Caco-2 (cell line): ENCODE data around the gene ALDH2. TPM values are rescaled to one million over a fixed set of nuclear protein-coding genes. Genes with fewer than 3 reads are reported as not detected.
"Not testable (repeated sequence)": the region's sequence is repeated elsewhere in the genome, so short reads cannot be mapped to it uniquely, and the experiment has no call there.

ENCODE experiments used
- BruUV-seq: library from RNA; stranded (reverse); fragments of 400-500 nt; replicated peaks from 2 replicates; lab custom pipeline; 2021; lab: Mats Ljungman, UMichigan
- CTCF ChIA-PET: fragments of 300-600 bp; sonication (Branson Sonifier 250); formaldehyde crosslinking; loops from one replicate; lab custom pipeline; 2022; ENCODE audit warnings: antibody characterized with exemption; lab: Charles Lee
- POLR2A ChIA-PET: fragments of 300-600 bp; sonication (Branson Sonifier 250); formaldehyde crosslinking; loops from one replicate; lab custom pipeline; 2022; ENCODE audit warnings: antibody characterized with exemption; lab: Charles Lee
- DNase-seq, 2 experiments: peaks; one replicate each; pipeline versions ENCODE4 v3.0.0 to v3.0.0-alpha.2; 2020 to 2022
- H3K27me3 ChIP-seq: replicated peaks from 2 replicates; pipeline ENCODE4 v1.6.0; 2011; ENCODE audit warnings: low read length; ENCODE audit not compliant: control insufficient read depth, insufficient read depth
- H3K36me3 ChIP-seq: 2 replicates; pipeline ENCODE4 v1.5.1; 2011; ENCODE audit warnings: low read length; ENCODE audit not compliant: control insufficient read depth, insufficient read depth
- H3K4me1 ChIP-seq: fragments of 250-450 bp; sonication (Bioruptor Pico); 2 replicates; pipeline ENCODE4 v1.5.1; 2020; ENCODE audit warnings: mild to moderate bottlenecking
- H3K4me3 ChIP-seq: 2 replicates; pipeline ENCODE4 v1.5.1; 2011; ENCODE audit warnings: low read depth, mild to moderate bottlenecking, control low read depth, low read length
- H3K9me3 ChIP-seq: fragments of 250-450 bp; sonication (Bioruptor Pico); 2 replicates; pipeline ENCODE4 v1.5.1; 2020; ENCODE audit warnings: mild to moderate bottlenecking, moderate library complexity
- H3K27ac Mint-ChIP-seq: one replicate; pipeline ENCODE4 v1.8.0; 2022; ENCODE audit warnings: mixed read lengths; ENCODE audit not compliant: unreplicated experiment
- H3K27me3 Mint-ChIP-seq: one replicate; pipeline ENCODE4 v1.8.0; 2022; ENCODE audit warnings: mixed read lengths; ENCODE audit not compliant: insufficient read depth, unreplicated experiment
- H3K36me3 Mint-ChIP-seq: one replicate; pipeline ENCODE4 v1.8.0; 2022; ENCODE audit warnings: mild to moderate bottlenecking, mixed read lengths; ENCODE audit not compliant: insufficient read depth, unreplicated experiment
- H3K4me1 Mint-ChIP-seq: one replicate; pipeline ENCODE4 v1.8.0; 2022; ENCODE audit warnings: low read depth, mixed read lengths; ENCODE audit not compliant: unreplicated experiment
- H3K4me3 Mint-ChIP-seq: one replicate; pipeline ENCODE4 v1.8.0; 2022; ENCODE audit warnings: mild to moderate bottlenecking, moderate library complexity, mixed read lengths; ENCODE audit not compliant: unreplicated experiment
- H3K9me3 Mint-ChIP-seq: one replicate; pipeline ENCODE4 v1.8.0; 2022; ENCODE audit warnings: mixed read lengths; ENCODE audit not compliant: unreplicated experiment
- intact Hi-C: fragments of 100-400 bp; cut with micrococcal nuclease; formaldehyde crosslinking; loops from one replicate; pipeline ENCODE4 v1.10.0; 2022; ENCODE audit not compliant: unreplicated experiment
- total RNA-seq: library from RNA; stranded (reverse); gene quantifications from 2 replicates; pipeline ENCODE4 v1.2.3, GENCODE V29; 2022
- TF ChIP-seq, protein P1 (sequence below), 2 experiments: fragments of 200-600 bp in 1 of 2; IDR thresholded peaks; 1 replicate in 1 of 2; 2 replicates in 1 of 2; pipeline versions ENCODE4 v1.5.1 to v1.8.0; 2011 to 2022; ENCODE audit warnings: antibody characterized with exemption in 1 of 2, control low read depth in 1 of 2, inconsistent platforms in 1 of 2, low read depth in 1 of 2, low read length in 1 of 2, mild to moderate bottlenecking in 1 of 2, moderate library complexity in 1 of 2; ENCODE audit not compliant: insufficient read depth in 1 of 2, severe bottlenecking in 1 of 2, unreplicated experiment in 1 of 2

The ALDH2 gene
- total RNA-seq, 1 experiment from 2014 or later = 196 TPM

DNA sequence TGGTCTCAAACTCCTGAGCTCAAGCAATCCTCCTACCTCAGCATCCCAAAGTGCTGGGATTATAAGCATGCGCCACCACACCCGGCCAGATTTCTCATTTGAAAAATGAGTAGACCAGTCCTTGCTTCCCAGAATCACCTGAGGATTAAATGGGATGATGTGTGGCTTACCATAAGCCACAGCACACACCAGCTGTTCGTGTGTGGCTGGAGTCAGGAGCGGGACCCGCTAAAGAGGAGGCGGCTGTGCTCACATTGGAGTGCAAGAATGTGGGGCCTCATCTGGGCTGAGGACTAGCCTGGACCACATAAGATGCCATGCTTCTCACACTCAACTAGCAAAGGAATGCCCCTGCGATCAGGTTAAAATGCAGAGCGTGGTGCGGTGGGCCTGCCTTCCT lies 6.7 kb upstream of the ALDH2 start:
- no peaks in the 10 kb centered on the region for H3K27me3 Mint-ChIP-seq
- H3K36me3 ChIP-seq = no peaks in the 10 kb centered on the region; the same call in 1 of the 2 replicates
- ChIA-PET POLR2A (no interaction called here), CTCF (interaction anchor here (0.6 kb wide), 1 partner anchor 48 kb away, joined by 3 read pairs; no protein-coding TSS in a partner anchor)
- DNase-seq = no peak
- H3K4me3 Mint-ChIP-seq = no peak overlapping the region
- H3K4me1 Mint-ChIP-seq = no peaks in the 10 kb centered on the region
- H3K27ac Mint-ChIP-seq = no peak overlapping the region
- BruUV-seq = no TSS peak
- intact Hi-C loops = no loop called here
- H3K36me3 Mint-ChIP-seq = peaks cover 4% of the 10 kb centered on the region
- H3K9me3 ChIP-seq = no peaks in the 10 kb centered on the region
- no peak overlapping the region for H3K4me3 ChIP-seq
- TF ChIP-seq, protein P1, sequence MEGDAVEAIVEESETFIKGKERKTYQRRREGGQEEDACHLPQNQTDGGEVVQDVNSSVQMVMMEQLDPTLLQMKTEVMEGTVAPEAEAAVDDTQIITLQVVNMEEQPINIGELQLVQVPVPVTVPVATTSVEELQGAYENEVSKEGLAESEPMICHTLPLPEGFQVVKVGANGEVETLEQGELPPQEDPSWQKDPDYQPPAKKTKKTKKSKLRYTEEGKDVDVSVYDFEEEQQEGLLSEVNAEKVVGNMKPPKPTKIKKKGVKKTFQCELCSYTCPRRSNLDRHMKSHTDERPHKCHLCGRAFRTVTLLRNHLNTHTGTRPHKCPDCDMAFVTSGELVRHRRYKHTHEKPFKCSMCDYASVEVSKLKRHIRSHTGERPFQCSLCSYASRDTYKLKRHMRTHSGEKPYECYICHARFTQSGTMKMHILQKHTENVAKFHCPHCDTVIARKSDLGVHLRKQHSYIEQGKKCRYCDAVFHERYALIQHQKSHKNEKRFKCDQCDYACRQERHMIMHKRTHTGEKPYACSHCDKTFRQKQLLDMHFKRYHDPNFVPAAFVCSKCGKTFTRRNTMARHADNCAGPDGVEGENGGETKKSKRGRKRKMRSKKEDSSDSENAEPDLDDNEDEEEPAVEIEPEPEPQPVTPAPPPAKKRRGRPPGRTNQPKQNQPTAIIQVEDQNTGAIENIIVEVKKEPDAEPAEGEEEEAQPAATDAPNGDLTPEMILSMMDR (IDR thresholded peaks at IDR 0.05; ENCODE audit: insufficient read depth in 1 of 2, low read depth in 1 of 2, low read length in 1 of 2, severe bottlenecking in 1 of 2, unreplicated experiment in 1 of 2) = no peak
- no peaks in the 10 kb centered on the region for H3K27me3 ChIP-seq
- H3K4me1 ChIP-seq = no peaks in the 10 kb centered on the region
- no peaks in the 10 kb centered on the region for H3K9me3 Mint-ChIP-seq

DNA sequence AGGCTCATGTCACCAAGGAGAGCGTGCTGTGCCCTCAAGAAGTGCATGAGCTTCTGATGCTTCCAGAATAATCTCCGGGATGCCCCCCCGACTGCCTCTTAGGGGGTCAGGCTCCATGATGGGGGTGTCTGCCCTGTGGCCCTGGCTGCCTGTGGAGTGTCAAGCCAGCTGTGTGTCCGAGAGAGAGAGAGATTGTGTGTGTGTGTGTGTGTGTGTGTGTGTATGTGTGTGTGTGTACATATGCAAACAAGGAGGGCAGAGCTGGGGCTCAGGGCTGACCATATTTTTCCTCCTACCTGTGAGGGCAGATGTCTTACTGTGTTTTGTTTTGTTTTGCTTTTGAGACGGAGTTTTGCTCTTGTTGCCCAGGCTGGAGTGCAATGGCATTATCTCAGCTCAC lies 5.6 kb upstream of the ALDH2 start:
- BruUV-seq = no TSS peak
- no peaks in the 10 kb centered on the region; the same call in 1 of the 2 replicates for H3K4me1 ChIP-seq
- no peak overlapping the region for H3K4me3 ChIP-seq
- TF ChIP-seq, protein P1 (IDR thresholded peaks at IDR 0.05; ENCODE audit: insufficient read depth in 1 of 2, low read depth in 1 of 2, low read length in 1 of 2, severe bottlenecking in 1 of 2, unreplicated experiment in 1 of 2) = no peak
- no peaks in the 10 kb centered on the region for H3K27me3 ChIP-seq
- ChIA-PET POLR2A (interaction anchor here (0.8 kb wide), 1 partner anchor 14 kb away, joined by 3 read pairs; no protein-coding TSS in a partner anchor), CTCF (no interaction called here)
- H3K36me3 ChIP-seq = no peaks in the 10 kb centered on the region
- Mint-ChIP-seq H3K36me3 (peaks cover 4% of the 10 kb centered on the region), H3K4me3 (no peak overlapping the region), H3K9me3 (no peaks in the 10 kb centered on the region), H3K27me3 (no peaks in the 10 kb centered on the region), H3K4me1 (peaks cover 2% of the 10 kb centered on the region), H3K27ac (no peak overlapping the region)
- intact Hi-C loops = no loop called here
- DNase-seq = no peak
- no peaks in the 10 kb centered on the region for H3K9me3 ChIP-seq

DNA sequence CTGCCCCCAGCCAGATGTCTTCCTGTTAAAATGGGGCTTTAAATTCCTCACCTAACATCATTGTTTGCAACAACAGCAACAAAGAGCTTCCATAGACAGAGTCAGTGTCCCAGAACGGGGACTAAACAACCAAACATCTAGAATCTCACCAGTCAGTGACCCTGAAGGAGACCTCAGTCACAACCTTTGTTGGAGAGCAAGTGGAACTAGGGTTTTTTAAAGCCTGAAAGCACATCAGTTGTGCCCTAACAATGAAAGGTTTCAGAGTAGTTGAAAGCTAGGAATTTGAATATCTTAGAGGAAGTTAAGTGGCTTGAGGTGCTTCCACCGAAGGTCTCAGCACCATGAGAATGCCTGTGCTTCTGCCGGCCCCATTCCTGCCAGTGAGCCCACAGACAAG lies 5.0 kb upstream of the ALDH2 start:
- H3K27ac Mint-ChIP-seq = no peak overlapping the region
- CTCF ChIA-PET = no interaction called here
- no peaks in the 10 kb centered on the region; the same call in 1 of the 2 replicates for H3K4me1 ChIP-seq
- intact Hi-C loops = no loop called here
- TF ChIP-seq, protein P1 (IDR thresholded peaks at IDR 0.05; ENCODE audit: insufficient read depth in 1 of 2, low read depth in 1 of 2, low read length in 1 of 2, severe bottlenecking in 1 of 2, unreplicated experiment in 1 of 2) = no peak
- H3K27me3 ChIP-seq = no peaks in the 10 kb centered on the region
- POLR2A ChIA-PET = interaction anchor here (0.8 kb wide), 1 partner anchor 13 kb away, joined by 3 read pairs; no protein-coding TSS in a partner anchor
- H3K9me3 ChIP-seq = no peaks in the 10 kb centered on the region
- H3K36me3 Mint-ChIP-seq = peaks cover 8% of the 10 kb centered on the region
- no peaks in the 10 kb centered on the region for H3K9me3 Mint-ChIP-seq
- no peaks in the 10 kb centered on the region for H3K27me3 Mint-ChIP-seq
- no peak overlapping the region for H3K4me3 Mint-ChIP-seq
- DNase-seq = no peak
- H3K36me3 ChIP-seq = no peaks in the 10 kb centered on the region
- H3K4me3 ChIP-seq = no peak overlapping the region
- BruUV-seq = no TSS peak
- H3K4me1 Mint-ChIP-seq = peaks cover 8% of the 10 kb centered on the region

DNA sequence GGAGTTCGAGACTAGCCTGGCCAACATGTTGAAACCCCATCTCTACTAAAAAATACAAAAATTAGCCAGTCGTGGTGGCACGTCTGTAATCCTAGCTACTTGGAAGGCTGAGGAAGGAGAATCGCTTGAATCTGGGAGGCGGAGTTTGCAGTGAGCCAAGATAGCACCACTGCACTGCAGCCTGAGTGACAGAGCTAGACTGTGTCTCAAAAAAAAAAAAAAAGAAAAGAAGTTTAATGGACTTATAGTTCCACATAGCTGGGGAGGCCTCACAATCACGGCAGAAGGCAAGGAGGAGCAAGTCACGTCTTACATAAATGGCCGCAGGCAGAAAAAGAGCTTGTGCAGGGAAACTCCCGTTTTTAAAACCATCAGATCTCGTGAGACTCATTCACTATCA lies 3.2 kb upstream of the ALDH2 start:
- intact Hi-C loops, H3K4me3 Mint-ChIP-seq, H3K4me3 ChIP-seq, POLR2A ChIA-PET, H3K36me3 ChIP-seq, H3K27me3 ChIP-seq, H3K4me1 ChIP-seq, H3K9me3 ChIP-seq, H3K27ac Mint-ChIP-seq, DNase-seq, BruUV-seq, H3K9me3 Mint-ChIP-seq, H3K27me3 Mint-ChIP-seq: not testable (repeated sequence)
- Mint-ChIP-seq H3K4me1 (peaks cover 14% of the 10 kb centered on the region), H3K36me3 (peaks cover 19% of the 10 kb centered on the region)
- CTCF ChIA-PET = interaction anchor here (0.6 kb wide), 1 partner anchor 10 kb away, joined by 4 read pairs; no protein-coding TSS in a partner anchor
